ENCODE data around the gene MMD.

DNA sequence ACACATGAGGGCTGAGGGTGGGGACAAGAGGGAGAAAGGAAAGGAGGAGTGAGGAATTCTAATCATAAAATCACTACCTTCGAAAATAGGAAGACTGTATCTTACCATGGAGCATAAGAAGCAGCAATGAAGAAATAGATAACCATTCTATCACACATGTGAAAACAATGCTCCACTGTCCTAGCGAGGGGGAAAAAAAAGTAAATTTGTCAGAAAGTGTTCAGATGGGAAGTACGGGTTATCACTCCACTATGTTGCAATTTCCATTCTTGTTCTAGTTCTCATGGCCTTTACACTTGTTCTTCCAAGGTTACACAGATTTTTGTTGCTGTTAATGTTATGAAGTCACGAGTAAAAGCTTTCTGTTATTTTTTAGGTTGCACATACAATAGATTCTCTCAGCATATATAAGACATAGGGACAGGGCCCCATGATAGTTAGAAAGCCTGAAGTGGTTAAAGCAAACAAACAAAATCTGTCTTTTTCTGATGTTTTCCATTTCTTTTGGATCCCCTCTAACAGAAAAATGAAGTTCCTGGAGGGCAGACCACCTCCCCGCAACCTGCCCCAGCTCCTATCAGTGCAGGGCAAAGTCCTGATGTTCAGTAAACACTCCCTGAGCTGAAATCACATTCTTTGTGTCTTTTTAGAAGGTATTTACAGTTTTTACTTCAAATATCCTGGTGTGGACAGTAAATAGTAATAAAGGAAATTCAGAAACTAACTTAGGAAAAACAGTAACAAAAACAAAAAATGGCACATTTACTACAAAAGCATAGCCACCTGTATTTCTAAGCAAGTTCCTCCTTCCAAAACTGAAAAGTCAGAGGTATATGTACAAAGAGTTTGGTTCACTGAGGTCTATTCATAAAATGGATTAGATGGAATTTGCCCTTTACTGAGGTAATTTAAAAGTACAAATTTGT lies 13.7 kb downstream of the MMD start:
- TF ChIP-seq, protein P1, sequence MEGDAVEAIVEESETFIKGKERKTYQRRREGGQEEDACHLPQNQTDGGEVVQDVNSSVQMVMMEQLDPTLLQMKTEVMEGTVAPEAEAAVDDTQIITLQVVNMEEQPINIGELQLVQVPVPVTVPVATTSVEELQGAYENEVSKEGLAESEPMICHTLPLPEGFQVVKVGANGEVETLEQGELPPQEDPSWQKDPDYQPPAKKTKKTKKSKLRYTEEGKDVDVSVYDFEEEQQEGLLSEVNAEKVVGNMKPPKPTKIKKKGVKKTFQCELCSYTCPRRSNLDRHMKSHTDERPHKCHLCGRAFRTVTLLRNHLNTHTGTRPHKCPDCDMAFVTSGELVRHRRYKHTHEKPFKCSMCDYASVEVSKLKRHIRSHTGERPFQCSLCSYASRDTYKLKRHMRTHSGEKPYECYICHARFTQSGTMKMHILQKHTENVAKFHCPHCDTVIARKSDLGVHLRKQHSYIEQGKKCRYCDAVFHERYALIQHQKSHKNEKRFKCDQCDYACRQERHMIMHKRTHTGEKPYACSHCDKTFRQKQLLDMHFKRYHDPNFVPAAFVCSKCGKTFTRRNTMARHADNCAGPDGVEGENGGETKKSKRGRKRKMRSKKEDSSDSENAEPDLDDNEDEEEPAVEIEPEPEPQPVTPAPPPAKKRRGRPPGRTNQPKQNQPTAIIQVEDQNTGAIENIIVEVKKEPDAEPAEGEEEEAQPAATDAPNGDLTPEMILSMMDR (IDR thresholded peaks at IDR 0.05 in 4 of 5, conservative IDR thresholded peaks at IDR 0.05 in 1 of 5), result no peak
- no peak for TF ChIP-seq POLR2A (IDR thresholded peaks at IDR 0.05)
